ENCODE measurements around the gene C1orf122.

C1orf122 gene

GRCh38 chr1:37845786-37846185, 38.2 kb downstream of the C1orf122 start:
- TF ChIP-seq GATA3 (IDR thresholded peaks at IDR 0.05; ENCODE audit: low read depth, low read length): no peak
- TF ChIP-seq GATA2 (IDR thresholded peaks at IDR 0.05; ENCODE audit: low read depth, low read length): no peak

GRCh38 chr1:37846647-37847339, 39.2 kb downstream of the C1orf122 start:
- TF ChIP-seq GATA2 (IDR thresholded peaks at IDR 0.05; ENCODE audit: low read depth, low read length) (no peak), GATA3 (IDR thresholded peaks at IDR 0.05; ENCODE audit: low read depth, low read length) (no peak)

- TF ChIP-seq GATA3 (IDR thresholded peaks at IDR 0.05; ENCODE audit: low read depth, low read length) (no peak), GATA2 (IDR thresholded peaks at IDR 0.05; ENCODE audit: low read depth, low read length) (no peak)
These were observed 41.9 kb downstream of the C1orf122 start for GRCh38 chr1:37849480-37849879.

- TF ChIP-seq GATA3 (IDR thresholded peaks at IDR 0.05; ENCODE audit: low read depth, low read length) (no peak), GATA2 (IDR thresholded peaks at IDR 0.05; ENCODE audit: low read depth, low read length) (no peak)
These were observed 42.9 kb downstream of the C1orf122 start for GRCh38 chr1:37850352-37850955.

- no peak for TF ChIP-seq GATA3 (IDR thresholded peaks at IDR 0.05; ENCODE audit: low read depth, low read length)
- no peak for TF ChIP-seq GATA2 (IDR thresholded peaks at IDR 0.05; ENCODE audit: low read depth, low read length)
These were observed 43.7 kb downstream of the C1orf122 start for GRCh38 chr1:37851262-37851661.

- TF ChIP-seq GATA2 (IDR thresholded peaks at IDR 0.05; ENCODE audit: low read depth, low read length): no peak
- TF ChIP-seq GATA3 (IDR thresholded peaks at IDR 0.05; ENCODE audit: low read depth, low read length): no peak
These were observed 44.2 kb downstream of the C1orf122 start for GRCh38 chr1:37851782-37852210.

- TF ChIP-seq GATA2 (IDR thresholded peaks at IDR 0.05; ENCODE audit: low read depth, low read length): no peak
- no peak for TF ChIP-seq GATA3 (IDR thresholded peaks at IDR 0.05; ENCODE audit: low read depth, low read length)
These were observed 45.6 kb downstream of the C1orf122 start for GRCh38 chr1:37853157-37853556.

GRCh38 chr1:37854406-37854805, 46.8 kb downstream of the C1orf122 start:
- TF ChIP-seq GATA3 (IDR thresholded peaks at IDR 0.05; ENCODE audit: low read depth, low read length): no peak
- TF ChIP-seq GATA2 (IDR thresholded peaks at IDR 0.05; ENCODE audit: low read depth, low read length): no peak
